DND-41 (cell line): ENCODE measurements around the gene KCNK16.

Experiments
- CTCF ChIP-seq: IDR thresholded peaks from 2 replicates; pipeline ENCODE4 v1.5.1; 2012; ENCODE audit warnings: borderline replicate concordance, low read length, moderate library complexity, mild to moderate bottlenecking; ENCODE audit not compliant: poor library complexity, severe bottlenecking; ENCODE audit errors: extremely low read depth
- EZH2 ChIP-seq: IDR thresholded peaks from 3 replicates; pipeline ENCODE4 v1.6.1; 2012; ENCODE audit warnings: borderline replicate concordance, low read depth, mild to moderate bottlenecking, moderate library complexity, low read length, inconsistent platforms; ENCODE audit not compliant: severe bottlenecking

- TF ChIP-seq CTCF (no peak), EZH2 (no peak)
These were observed 20.5 kb downstream of the KCNK16 start for GRCh38 chr6:39302011-39302410.
